HG03095 (cell line): Measurements from ENCODE around the gene EMC6.
"Not testable (repeated sequence)": the region's sequence is repeated elsewhere in the genome, so short reads cannot be mapped to it uniquely, and the experiment has no call there.

Experiments used
- ATAC-seq: cut with Tn5 transposase; IDR thresholded peaks from one replicate; pipeline ENCODE4 v1.9.1; 2021; ENCODE audit warnings: moderate library complexity; ENCODE audit not compliant: unreplicated experiment

EMC6 gene

DNA sequence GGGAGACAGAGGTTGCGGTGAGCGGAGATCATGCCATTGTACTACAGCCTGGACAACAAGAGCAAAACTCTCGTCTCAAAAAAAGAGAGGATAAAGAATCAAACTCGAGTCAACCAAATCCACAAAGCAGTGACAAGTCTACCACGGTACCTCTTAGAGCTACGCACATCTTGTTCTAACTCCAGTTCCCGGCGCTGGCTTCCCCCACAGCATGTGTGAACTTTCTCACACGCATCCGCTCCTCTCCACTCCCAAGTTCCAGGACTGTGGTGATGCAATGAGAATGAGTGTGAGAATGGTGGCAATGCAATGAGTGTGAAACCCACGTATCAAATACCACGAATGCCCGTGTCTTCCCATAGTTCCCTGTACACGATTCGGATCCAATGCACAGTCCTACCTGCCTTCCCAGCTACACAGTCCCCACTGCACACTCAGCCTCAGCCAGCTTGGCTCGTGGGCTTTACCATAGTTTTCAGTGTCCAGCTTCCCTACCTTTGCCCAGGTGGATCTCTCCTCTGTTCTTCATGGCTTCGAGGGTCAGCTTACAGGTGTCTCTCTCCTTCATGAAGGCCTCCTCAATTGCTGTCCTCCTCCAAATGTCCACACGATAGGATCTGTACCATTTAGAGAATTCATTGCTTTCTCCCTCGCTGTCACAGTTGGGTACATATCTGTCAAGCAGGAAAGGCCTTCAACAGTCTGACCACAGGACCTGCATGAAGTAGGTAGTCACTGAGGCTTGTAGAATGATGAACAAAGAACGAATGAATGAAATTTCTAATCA is 36.5 kb downstream of the EMC6 start:
- no peak for ATAC-seq

DNA sequence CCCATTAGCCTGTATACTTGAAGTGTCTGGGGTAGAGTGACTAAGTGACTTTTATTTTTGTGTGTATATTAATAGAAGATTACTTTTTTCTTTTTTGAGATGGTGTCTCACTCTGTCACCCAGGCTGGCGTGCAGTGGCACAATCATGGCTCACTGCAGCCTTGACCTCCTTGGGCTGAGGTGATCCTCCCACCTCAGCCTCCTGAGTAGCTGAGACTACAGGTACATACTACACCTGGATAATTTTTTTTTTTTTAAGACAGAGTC is 37.0 kb downstream of the EMC6 start:
- not testable (repeated sequence) for ATAC-seq

GRCh38 chr17:3708366-3708765 is 39.8 kb downstream of the EMC6 start:
- ATAC-seq, result no peak

- peak; percentile 84 for ATAC-seq
Observed at GRCh38 chr17:3710951-3711383, 42.4 kb downstream of the EMC6 start.

DNA sequence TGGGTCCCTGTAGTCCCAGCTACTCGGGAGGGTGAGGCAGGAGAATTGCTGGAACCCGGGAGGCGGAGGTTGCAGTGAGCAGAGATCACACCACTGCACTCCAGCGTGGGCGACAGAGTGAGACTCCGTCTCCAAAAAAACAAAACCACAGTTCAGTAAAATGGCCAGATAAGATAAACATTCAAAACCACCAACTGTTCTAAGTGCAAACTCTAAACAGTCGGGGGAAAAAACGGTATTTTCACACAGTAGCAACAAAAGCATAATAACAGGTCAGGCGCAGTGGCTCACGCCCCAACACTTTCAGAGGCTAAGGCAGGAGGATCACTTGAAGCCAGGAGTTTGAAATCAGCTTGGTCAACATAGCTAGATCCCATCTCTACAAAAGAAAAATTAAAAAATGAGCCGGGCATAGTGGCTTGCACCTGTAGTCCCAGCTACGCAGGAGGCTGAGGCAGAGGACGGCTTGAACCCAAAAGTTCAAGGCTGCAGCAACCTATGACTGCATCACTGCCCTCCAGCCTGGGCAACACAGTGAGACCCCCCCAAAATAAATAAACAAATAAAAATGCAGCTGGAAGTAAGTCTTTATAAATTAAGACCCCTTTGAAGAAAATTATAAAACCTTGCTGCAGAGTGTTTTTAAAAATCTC is 44.3 kb downstream of the EMC6 start:
- no peak for ATAC-seq

- no peak for ATAC-seq
Observed at GRCh38 chr17:3715296-3715695, 46.7 kb downstream of the EMC6 start.

- ATAC-seq, result no peak
Observed at GRCh38 chr17:3718201-3718600, 49.6 kb downstream of the EMC6 start.

DNA sequence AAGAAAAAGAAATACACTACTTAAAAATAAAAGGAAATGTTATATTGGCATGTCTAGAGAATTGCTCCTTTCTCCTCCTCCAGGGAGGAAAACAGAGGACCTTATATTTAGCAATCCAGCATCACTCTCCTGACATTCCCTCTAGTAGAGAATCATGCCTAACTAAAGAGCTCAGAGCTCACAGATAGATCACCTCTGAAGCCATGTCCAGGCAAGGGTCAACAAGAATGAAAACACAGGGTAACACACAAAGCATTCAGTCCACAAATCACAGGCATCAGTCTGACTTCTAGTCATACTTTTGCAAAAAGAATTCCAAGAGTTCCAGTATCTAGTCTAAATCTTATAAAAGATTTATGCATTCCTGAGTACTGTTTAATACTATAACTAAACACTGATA is 50.7 kb downstream of the EMC6 start:
- ATAC-seq, result no peak
